Middle frontal gyrus (tissue), 1 donor: Measurements from ENCODE around the gene NHEJ1.
A peak's percentile ranks its signal among the peaks of the same experiment; 100 is the strongest.

ENCODE experiments used
- DNase-seq: peaks from one replicate; pipeline ENCODE4 v3.0.0-alpha.2; 2015; ENCODE audit warnings: low spot score; ENCODE audit errors: extremely low spot score

NHEJ1 gene

DNA sequence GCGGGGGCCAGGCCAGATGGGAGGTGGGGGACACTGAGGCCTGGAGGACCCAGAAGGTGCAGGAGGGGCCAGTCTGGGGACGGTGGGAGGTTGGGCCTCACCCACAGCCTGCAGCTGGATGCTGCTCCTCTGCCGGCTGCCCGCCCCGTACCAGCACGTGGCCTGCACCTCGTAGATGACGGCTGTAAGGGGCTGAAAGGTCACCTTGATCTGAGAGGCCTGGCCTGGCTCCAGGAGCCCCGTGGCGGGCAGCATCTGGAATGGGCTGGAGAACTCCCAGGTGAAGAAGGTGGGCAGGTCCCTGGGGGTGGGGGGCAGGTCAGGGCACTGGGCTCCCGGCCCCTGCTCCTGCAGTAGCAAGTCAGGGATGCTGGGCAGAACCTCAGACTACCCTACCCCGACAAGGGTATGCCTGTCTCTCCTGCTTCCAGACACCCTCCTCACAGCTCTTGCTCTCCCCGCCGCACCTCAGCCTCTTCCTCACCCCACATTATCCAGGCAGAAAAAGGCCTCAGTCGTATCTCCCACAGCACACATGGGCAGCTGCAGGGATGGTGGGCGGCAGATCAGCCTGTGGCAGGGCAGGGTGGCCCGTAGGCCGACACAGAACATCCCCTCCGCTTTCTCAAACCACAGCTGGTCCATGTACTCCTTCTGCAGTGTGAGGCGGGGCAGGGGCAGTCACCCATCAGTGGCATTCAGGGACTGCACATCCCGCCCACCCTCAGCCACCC lies 129.4 kb downstream of the NHEJ1 start:
- DNase-seq, result no peak

DNA sequence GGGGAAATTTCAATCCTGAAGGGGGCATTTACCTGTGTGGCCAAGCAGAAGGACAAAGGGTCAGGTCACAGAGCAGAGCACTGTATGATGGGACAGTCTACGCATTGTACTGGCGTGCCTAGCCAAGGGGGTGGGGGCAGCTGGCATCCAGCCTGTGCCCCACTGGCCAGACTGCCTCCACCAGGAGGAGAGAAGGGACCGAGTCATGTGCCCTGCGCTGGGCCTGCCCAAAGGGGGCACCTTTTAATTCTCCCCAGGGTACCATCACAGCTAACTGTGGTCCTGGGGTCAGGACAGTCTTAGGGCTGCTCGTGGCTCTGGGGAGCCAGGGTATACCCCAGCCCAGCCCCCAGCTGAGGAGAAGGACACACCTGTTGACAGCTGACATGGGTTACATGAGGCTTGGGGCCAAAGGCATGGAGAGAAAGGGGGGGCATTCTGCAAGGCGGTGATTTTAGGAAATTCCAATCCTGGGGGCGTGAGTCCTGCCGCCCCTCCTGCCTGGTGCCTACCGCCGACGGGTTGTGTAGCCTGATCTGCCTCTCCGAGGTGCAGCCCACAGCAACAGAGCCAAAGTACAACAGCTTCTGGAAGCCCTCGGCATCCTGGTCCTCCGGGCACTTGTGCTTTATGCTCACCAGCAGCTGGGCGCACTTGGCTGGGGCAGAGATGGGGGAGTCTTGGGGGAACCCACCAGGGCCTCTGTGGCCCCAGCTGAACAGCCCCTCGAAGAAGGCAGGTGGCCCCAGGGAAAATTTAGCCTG lies 130.3 kb downstream of the NHEJ1 start:
- no peak for DNase-seq

DNA sequence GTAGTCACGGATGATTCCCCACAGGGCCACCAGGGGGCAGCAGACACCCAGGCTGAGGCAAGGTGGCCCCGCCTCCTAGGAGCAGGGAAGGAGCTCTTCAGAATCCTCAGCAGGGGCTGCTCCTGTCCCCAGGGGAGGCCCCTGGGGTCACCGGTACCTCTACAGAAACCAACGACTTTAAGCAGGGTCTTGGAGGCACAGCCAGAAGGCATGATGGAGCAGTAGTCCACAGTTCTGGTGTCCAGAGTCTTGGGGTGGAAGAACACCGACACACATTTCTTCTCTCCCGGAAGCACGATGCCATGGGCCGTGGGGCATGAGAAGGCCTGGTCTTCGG lies 130.8 kb downstream of the NHEJ1 start:
- peak; percentile 64 for DNase-seq

DNA sequence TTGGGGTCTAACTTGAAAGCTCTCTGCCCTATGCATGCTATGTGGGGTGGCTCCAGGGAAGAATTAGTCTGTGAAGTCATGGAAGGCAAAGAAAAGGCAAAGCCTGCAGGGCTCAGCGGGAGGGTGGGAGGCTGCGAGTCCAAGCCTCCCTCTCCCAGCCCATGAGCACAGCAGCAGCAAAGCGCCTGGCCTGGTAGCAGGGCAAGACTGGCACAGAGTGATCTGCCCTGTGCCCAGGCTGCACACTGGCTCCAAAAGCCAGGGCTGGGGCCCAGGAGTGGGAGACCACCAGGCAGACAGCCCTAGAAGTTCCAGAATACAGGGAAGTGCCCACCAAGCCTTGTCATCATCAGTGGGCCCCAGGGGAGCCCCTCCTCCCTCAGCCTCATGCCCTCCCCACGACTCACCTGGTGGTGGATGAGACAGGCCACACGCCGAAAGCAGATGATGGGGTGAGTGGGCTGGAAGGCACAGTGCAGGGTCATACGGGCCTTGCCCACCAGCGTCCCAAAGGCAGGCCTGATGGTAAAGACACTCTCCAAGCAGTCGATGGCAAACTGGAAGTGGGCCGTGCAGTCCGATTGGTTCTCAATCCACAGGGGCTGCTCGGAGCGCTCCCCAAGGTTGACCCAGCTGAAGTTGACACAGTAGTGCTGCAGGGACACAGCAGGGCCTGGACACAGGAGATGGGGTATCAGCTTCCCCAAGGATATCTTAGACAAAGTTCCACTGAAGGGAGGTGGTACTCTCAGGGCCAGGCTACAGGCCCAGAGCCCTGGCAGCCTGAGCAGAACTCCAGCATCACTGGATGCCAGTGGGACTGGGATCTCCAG lies 131.4 kb downstream of the NHEJ1 start:
- no peak for DNase-seq

DNA sequence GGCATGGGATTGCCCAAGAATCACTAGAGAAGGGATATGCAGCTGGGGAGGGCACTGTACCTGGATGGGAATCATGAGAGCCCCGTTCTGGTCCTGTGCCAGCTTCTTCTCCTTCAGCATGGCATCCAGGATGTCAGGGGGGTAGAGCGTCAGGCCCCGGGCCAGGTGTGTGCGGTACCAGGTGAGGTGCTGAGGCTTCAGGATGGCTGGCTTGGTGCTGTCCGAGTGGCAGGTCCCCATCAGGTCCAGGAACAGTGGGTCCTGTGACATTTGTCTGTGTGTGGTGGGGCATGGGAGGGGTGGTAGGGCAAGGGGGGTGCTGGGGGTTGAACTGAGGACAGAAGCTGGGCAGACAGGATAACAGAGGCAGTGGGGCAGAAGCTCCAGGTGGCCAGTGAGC lies 132.5 kb downstream of the NHEJ1 start:
- no peak for DNase-seq

DNA sequence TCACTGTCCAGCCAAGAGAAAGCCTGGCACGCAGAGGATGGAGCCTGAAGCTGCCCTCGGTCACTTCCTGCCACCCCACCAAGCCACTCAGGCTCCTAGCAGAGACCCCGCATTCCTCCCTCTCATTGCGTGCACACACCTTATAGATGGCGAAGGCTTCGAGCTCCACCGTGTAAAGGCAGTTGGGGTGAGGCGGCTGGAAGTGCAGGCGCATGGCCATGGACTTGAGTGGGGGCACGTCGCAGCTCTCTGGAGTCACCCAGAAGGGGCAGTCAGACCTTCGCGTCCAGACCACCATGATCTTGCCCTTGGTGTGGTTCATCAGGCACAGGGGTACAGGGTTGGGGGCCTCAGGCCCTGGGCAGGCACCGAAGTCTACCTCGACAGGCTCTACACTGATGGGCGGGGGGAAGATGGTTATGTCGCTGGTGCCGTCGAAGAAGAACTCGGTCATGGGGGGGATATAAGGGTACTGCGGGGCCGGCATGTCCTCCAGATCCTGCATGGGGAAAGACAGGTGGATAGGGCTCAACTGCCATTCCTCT lies 133.0 kb downstream of the NHEJ1 start:
- DNase-seq, result no peak

DNA sequence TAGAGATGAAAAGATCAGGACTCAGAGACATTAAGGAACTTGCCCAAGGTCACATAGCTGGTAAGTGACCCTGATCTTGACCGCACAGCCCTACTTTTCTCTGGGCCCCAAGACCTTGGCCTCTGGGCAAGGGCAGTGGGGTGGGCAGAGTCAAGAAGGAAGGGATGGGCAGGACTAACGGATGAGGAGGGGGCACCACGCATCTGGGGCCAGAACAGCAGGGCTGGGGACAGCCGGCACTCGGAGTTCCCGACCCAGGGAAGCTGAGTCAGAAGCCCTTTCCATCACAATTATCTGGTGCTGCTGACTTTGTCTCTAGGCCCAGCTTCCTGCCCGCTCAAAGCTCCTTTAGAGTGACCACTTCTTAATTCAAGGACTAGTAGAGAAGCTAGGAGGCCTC lies 133.7 kb downstream of the NHEJ1 start:
- DNase-seq, result no peak

DNA sequence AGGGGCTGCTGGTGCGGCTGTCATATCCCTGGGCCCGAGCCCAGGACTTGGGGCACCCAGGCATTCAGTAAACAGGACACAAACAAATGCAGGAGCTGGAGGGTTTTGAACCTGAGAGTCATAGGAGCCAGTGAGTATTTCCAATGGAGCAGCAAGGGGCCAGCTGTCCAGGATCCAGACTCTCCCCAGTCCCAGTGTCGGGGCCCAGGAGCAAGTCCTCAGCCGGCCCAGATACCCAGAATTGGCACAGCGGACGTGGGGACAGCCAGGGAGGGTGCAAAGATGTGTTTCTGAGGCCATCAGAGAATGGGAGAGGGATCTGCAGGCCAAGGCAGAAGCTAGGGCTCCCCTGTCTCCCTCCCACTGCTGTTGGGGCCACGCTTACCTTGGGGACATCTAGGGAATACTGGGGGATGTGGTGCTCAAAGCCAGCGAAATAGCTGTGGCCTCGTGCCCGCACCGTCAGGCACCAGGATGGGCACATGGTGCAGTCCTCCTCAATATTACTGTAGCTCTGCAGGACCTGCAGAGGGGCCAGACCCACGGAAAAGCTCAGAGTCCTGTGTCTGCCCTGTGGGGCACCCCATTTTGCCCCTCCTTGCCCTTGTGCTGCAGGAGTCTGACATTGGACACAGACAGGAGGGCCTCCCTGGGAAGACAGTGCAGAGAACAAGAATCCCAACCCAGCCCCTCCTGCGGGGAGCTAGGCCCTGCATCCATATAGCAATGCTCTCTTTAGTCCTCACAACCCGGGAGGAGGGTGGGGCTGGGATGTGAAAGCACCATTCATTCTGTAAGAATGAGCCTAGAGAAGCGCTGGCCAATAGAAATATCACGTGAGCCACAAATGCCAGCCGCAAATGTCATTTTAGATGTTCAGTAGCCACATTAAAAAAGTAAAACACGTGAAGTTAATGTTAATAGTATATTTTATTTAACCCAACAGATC lies 134.7 kb downstream of the NHEJ1 start:
- peak; percentile 33 for DNase-seq
